Gastrocnemius medialis (tissue), 4 donors: Measurements from ENCODE around the gene ERCC6L2.

Experiments used
- POLR2A ChIP-seq, 2 donors: fragments of 450-650 bp; IDR thresholded peaks; one replicate each; pipeline ENCODE4 v1.6.1; 2017; ENCODE audit warnings: antibody characterized with exemption in 2 of 2, mild to moderate bottlenecking in 2 of 2, moderate library complexity in 2 of 2
- TF ChIP-seq, protein P1 (sequence below), 5 experiments: fragments of 450-650 bp in 3 of 5; fragments of 200-600 bp in 2 of 5; sonication (generic) in 2 of 5; IDR thresholded peaks in 4 of 5; conservative IDR thresholded peaks in 1 of 5; 1 replicate in 4 of 5; 2 replicates in 1 of 5; pipeline ENCODE4 v1.5.1; 2016 to 2019; ENCODE audit warnings: antibody characterized with exemption in 5 of 5, mild to moderate bottlenecking in 3 of 5, moderate library complexity in 3 of 5

DNA sequence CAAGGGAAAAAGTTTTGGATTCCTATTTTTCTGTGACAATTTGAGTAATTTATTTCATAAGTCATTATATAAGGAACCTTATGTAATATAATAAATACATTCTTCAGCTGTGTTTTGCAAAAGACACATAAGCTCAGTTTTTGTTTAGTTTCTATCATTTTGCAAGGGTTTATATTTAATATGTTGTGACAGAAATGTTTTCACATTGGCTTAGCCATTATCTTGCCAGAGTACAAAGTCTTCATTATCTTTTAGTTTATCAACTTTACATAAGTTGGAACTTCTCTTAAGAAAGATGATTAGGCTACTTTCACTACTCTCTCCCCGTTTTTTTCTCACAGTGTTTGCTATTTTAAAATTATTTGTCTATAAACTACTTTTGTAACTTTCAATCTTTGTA lies 54.8 kb downstream of the ERCC6L2 start:
- TF ChIP-seq POLR2A (IDR thresholded peaks at IDR 0.05): no peak
- TF ChIP-seq, protein P1, sequence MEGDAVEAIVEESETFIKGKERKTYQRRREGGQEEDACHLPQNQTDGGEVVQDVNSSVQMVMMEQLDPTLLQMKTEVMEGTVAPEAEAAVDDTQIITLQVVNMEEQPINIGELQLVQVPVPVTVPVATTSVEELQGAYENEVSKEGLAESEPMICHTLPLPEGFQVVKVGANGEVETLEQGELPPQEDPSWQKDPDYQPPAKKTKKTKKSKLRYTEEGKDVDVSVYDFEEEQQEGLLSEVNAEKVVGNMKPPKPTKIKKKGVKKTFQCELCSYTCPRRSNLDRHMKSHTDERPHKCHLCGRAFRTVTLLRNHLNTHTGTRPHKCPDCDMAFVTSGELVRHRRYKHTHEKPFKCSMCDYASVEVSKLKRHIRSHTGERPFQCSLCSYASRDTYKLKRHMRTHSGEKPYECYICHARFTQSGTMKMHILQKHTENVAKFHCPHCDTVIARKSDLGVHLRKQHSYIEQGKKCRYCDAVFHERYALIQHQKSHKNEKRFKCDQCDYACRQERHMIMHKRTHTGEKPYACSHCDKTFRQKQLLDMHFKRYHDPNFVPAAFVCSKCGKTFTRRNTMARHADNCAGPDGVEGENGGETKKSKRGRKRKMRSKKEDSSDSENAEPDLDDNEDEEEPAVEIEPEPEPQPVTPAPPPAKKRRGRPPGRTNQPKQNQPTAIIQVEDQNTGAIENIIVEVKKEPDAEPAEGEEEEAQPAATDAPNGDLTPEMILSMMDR (IDR thresholded peaks at IDR 0.05 in 4 of 5, conservative IDR thresholded peaks at IDR 0.05 in 1 of 5): no peak
